Prostate gland (tissue), 2 donors: ENCODE results near the gene DLG2.

Experiments used
- CTCF ChIP-seq, 4 experiments: fragments of 200-600 bp in 2 of 4; fragments of 450-650 bp in 2 of 4; sonication (generic) in 2 of 4; IDR thresholded peaks; 1 replicate in 3 of 4; 2 replicates in 1 of 4; pipeline ENCODE4 v1.5.1; 2016 to 2019; ENCODE audit warnings: antibody characterized with exemption in 4 of 4, mild to moderate bottlenecking in 2 of 4, moderate library complexity in 2 of 4
- POLR2AphosphoS5 ChIP-seq: sonication (generic); formaldehyde crosslinking; IDR thresholded peaks from one replicate; pipeline ENCODE4 v1.6.1; 2017; ENCODE audit warnings: antibody characterized with exemption

DNA sequence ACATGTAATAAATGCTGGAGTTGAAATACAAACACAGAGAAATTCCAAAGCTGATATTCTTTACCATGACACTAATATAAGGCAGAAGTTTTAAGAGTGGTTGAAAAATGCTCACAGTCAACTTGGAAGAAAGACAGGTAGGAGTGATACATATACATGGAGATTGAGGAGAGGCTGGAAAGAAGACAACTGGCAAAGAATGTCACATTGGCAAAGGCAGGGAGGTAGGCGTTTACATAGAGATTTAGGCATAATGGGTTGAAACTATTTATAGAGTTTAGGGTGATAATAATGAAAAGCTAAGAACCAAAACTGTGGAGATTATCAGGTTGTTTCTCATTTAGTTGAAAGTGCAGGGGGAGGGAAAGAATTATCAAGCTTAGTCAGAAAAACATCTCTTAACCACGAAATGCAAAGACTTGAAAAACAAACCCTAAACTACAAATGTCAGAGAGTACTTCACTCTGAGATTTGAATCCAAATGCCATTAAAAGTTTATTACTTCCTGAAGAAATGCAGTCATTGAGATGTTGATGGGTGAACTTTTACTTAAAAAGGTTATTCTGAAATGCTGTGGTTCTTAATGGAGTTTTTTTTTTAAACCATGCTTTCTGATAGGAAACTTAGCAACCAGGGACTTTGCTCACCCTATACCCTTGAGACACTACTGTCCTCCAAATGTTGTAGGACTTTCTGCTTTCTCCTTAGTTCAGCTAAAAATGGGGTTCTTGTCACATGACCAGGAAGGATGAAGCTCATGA lies 2202.6 kb downstream of the DLG2 start:
- no peak for TF ChIP-seq CTCF (IDR thresholded peaks at IDR 0.05)
- TF ChIP-seq POLR2AphosphoS5: no peak
